Activated B cell treated with CpG ODN at 0.5 μM for 24 hours (primary cell): ENCODE measurements around the gene EEF2KMT. TPM values are rescaled to one million over a fixed set of nuclear protein-coding genes. Genes with fewer than 3 reads are reported as not detected.
"Not testable (repeated sequence)": the region's sequence is repeated elsewhere in the genome, so short reads cannot be mapped to it uniquely, and the experiment has no call there.

Source experiments
- ATAC-seq: fragments of 200-7000 bp; cut with Tn5 transposase; one replicate; pipeline ENCODE4 v1.10.0; 2021; ENCODE audit warnings: low read depth, mild to moderate bottlenecking, moderate library complexity
- CTCF ChIA-PET: fragments of 350-600 bp; sonication (Branson Sonifier 250); formaldehyde crosslinking; loops from one replicate; lab custom pipeline; 2021; ENCODE audit warnings: antibody characterized with exemption; lab: Charles Lee
- POLR2A ChIA-PET: fragments of 350-600 bp; sonication (Branson Sonifier 250); formaldehyde crosslinking; loops from one replicate; lab custom pipeline; 2021; ENCODE audit warnings: antibody characterized with exemption; lab: Charles Lee
- DNase-seq: peaks from one replicate; pipeline ENCODE4 v3.0.0; 2022
- H3K27ac Mint-ChIP-seq: one replicate; pipeline ENCODE4 v1.8.0; 2020; ENCODE audit warnings: mixed read lengths
- H3K27me3 Mint-ChIP-seq: one replicate; pipeline ENCODE4 v1.8.0; 2021; ENCODE audit warnings: mixed read lengths
- H3K36me3 Mint-ChIP-seq: one replicate; pipeline ENCODE4 v1.8.0; 2021; ENCODE audit warnings: low read depth, mixed read lengths
- H3K4me1 Mint-ChIP-seq: one replicate; pipeline ENCODE4 v1.8.0; 2021; ENCODE audit warnings: mixed read lengths
- H3K4me3 Mint-ChIP-seq: one replicate; pipeline ENCODE4 v1.8.0; 2020; ENCODE audit warnings: mild to moderate bottlenecking, mixed read lengths
- H3K9me3 Mint-ChIP-seq: one replicate; pipeline ENCODE4 v1.8.0; 2020; ENCODE audit warnings: mixed read lengths
- CTCF ChIP-seq: fragments of 200-600 bp; IDR thresholded peaks from one replicate; pipeline ENCODE4 v1.8.0; 2022; ENCODE audit warnings: antibody characterized with exemption, mild to moderate bottlenecking
- intact Hi-C: fragments of 100-400 bp; cut with micrococcal nuclease; formaldehyde crosslinking; loops from one replicate; pipeline ENCODE4 v1.15.1; 2024
- total RNA-seq: library from RNA; stranded (reverse); gene quantifications from 2 replicates; pipeline ENCODE4 v1.2.3, GENCODE V29; 2022

Gene EEF2KMT
- total RNA-seq, 1 donor from 2014 or later: 14.9 TPM

DNA sequence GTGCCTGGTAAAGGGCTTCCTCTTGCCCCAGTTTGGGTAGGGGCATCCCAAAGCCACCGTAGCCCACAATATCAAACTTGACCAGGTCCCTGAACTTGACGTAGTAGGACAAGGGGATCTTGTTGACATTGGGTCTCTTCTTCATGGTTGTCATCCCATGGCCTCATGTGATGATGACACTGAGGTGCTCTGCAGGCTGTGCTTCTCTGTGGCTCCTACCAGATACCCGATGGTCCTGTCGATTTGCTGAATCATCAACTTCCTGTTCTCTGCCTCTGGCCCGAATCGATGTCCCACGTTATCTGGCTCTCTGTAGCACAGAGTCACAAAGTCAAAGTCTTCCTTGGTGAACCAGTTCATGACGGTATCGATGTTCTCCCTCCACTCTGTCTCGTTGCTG is 13.3 kb upstream of the EEF2KMT start:
- DNase-seq, H3K27ac Mint-ChIP-seq, intact Hi-C loops, H3K9me3 Mint-ChIP-seq, H3K4me3 Mint-ChIP-seq, H3K4me1 Mint-ChIP-seq, H3K27me3 Mint-ChIP-seq, POLR2A ChIA-PET, CTCF ChIA-PET, H3K36me3 Mint-ChIP-seq, ATAC-seq: not testable (repeated sequence)

DNA sequence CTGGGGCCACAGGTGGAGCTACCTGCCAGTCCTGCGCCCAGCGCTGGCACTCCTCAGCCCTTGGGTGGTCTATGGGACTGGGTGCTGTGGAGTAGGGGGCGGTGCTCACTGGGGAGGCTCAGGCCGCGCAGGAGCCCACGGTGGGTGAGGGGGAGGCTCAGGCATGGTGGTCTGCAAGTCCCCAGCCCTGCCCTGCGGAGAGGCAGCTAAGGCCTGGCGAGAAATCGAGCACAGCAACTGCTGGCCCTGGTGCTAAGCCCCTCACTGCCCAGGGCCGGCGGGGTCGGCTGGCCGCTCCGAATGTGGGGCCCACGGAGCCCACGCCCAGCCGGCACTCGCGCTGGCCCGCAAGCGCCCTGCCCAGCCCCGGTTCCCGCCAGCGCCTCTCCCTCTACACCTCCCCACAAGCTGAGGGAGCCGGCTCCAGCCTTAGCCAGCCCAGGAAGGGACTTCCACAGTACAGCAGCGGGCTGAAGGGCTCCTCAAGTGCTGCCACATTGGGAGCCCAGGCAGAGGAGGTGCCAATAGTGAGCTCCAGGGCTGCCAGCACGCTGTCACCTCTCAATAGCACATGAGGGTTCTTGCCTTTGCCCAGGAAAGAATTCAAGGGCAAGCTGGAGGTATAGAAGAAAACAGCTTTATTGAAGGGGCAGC is 11.0 kb upstream of the EEF2KMT start:
- CTCF ChIA-PET: no interaction called here
- no peak for DNase-seq
- Mint-ChIP-seq H3K9me3 (no peaks in the 10 kb centered on the region), H3K27me3 (peaks cover 3% of the 10 kb centered on the region), H3K27ac (no peak overlapping the region), H3K36me3 (no peaks in the 10 kb centered on the region), H3K4me3 (no peak overlapping the region), H3K4me1 (no peaks in the 10 kb centered on the region)
- TF ChIP-seq CTCF: no peak
- POLR2A ChIA-PET: no interaction called here
- no peak for ATAC-seq
- intact Hi-C loops: no loop called here

DNA sequence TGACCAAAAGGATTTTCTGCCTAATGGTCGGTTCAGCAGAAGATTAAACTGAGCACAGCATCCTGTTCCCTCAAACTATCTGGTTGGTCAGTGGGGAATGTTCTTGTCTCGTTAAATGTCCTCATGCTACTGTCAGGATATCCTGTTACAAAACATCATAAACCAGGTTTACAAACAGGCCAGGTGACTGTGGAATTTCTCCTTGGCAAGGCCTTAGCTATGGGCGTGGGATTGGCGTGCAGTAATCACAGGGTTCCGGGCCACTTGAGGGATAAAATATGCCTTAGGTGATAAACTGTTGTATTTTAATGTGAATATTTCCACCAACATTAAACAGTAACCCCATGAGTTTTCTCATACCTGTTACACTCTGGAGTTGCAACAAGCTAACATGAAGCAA is 7.4 kb upstream of the EEF2KMT start:
- H3K27me3 Mint-ChIP-seq, CTCF ChIA-PET, intact Hi-C loops, POLR2A ChIA-PET, ATAC-seq, H3K4me3 Mint-ChIP-seq, H3K27ac Mint-ChIP-seq, H3K9me3 Mint-ChIP-seq, DNase-seq, H3K4me1 Mint-ChIP-seq, H3K36me3 Mint-ChIP-seq: not testable (repeated sequence)

- ATAC-seq, H3K36me3 Mint-ChIP-seq, POLR2A ChIA-PET, DNase-seq, CTCF ChIA-PET, H3K27me3 Mint-ChIP-seq, H3K27ac Mint-ChIP-seq, intact Hi-C loops, H3K9me3 Mint-ChIP-seq, H3K4me1 Mint-ChIP-seq, H3K4me3 Mint-ChIP-seq: not testable (repeated sequence)
Observed at GRCh38 chr16:5103296-5104032, 5.9 kb upstream of the EEF2KMT start.

DNA sequence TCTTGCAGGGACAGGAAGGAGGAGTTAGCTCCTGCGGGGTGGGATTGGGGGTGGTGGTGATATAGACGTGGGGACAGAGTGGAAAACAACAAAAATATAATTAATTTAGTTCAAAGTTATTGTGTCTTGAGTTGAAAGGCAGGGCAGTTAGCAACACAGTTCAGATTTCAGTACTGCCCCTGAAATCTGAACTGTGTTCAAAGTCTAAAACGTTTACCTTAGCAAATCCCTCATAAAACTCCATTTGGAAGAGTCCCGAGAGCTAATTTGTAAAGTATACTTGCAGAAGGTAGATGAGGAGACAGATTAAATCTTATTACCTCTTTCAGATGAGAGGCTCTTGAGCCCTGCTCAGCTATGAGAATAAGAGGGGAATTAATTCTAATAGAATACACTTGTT is 1.6 kb upstream of the EEF2KMT start:
- ATAC-seq, H3K9me3 Mint-ChIP-seq, DNase-seq, H3K4me1 Mint-ChIP-seq, H3K36me3 Mint-ChIP-seq, H3K27me3 Mint-ChIP-seq, H3K27ac Mint-ChIP-seq, CTCF ChIA-PET: not testable (repeated sequence)
- POLR2A ChIA-PET: interaction anchor here (0.6 to 1.6 kb wide), 3 partner anchors 27 to 65 kb away, joined by 5 to 8 read pairs (median 5); partner anchors contain the start of genes ALG1 and NAGPA
- intact Hi-C loops: loop anchor here (5.0 kb wide), 1 partner anchor 792 kb away; no protein-coding TSS in a partner anchor
- H3K4me3 Mint-ChIP-seq: peak overlapping the region; percentile 93

- POLR2A ChIA-PET: interaction anchor here (0.5 to 1.6 kb wide), 8 partner anchors 27 to 1835 kb away, joined by 3 to 10 read pairs (median 6); partner anchors contain the start of genes ALG1, GLYR1, MGRN1 and NAGPA
- H3K4me1 Mint-ChIP-seq, ATAC-seq, H3K27me3 Mint-ChIP-seq, H3K36me3 Mint-ChIP-seq, H3K9me3 Mint-ChIP-seq, CTCF ChIA-PET: not testable (repeated sequence)
- DNase-seq: peak; percentile 70
- peak overlapping the region; percentile 93 for H3K4me3 Mint-ChIP-seq
- H3K27ac Mint-ChIP-seq: peak overlapping the region; percentile 96
- intact Hi-C loops: loop anchor here (1.0 to 5.0 kb wide), 2 partner anchors 251 to 791 kb away; partner anchors contain the start of genes GLYR1 and UBN1
Observed at GRCh38 chr16:5098221-5099159, 895 bp upstream of the EEF2KMT start.

DNA sequence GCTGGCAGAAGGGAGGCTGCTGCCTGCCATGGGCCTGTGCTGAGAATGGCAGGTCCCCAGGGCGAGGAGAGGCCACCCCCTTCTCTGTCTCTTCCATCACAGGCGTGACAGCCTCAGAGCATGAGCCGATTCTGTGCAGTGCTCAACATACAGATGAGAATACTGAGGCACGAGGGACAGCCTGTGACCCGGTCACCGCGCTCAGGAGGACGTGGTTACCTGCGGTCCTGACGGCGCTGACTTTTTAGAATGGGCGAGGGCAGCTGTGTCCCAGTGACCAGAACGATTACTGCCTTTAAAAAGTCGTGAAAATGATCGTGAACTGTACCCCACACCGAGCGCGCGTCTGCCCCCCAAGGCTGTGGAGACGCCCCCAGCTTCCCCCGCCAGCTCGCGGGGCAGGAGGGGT is 530 bp downstream of the EEF2KMT start:
- Mint-ChIP-seq H3K4me3 (peak overlapping the region; percentile 93), H3K36me3 (peaks cover 12% of the 10 kb centered on the region), H3K4me1 (peaks cover 14% of the 10 kb centered on the region), H3K27ac (peak overlapping the region; percentile 76)
- POLR2A ChIA-PET, ATAC-seq, H3K27me3 Mint-ChIP-seq, DNase-seq, CTCF ChIA-PET, H3K9me3 Mint-ChIP-seq: not testable (repeated sequence)
- intact Hi-C loops: loop anchor here (1.0 to 5.0 kb wide), 4 partner anchors 25 to 790 kb away; partner anchors contain the start of genes NAGPA and NUDT16L1

- Mint-ChIP-seq H3K27ac (peak overlapping the region; percentile 76), H3K4me3 (peak overlapping the region; percentile 93), H3K36me3 (peaks cover 14% of the 10 kb centered on the region), H3K4me1 (peaks cover 15% of the 10 kb centered on the region)
- DNase-seq, H3K27me3 Mint-ChIP-seq, ATAC-seq, POLR2A ChIA-PET, CTCF ChIA-PET, H3K9me3 Mint-ChIP-seq: not testable (repeated sequence)
- intact Hi-C loops: loop anchor here (1.0 to 5.0 kb wide), 4 partner anchors 24 to 789 kb away; partner anchors contain the start of genes NAGPA and NUDT16L1
Observed at GRCh38 chr16:5096437-5097060, 1.0 kb downstream of the EEF2KMT start.

- H3K9me3 Mint-ChIP-seq, H3K4me3 Mint-ChIP-seq, ATAC-seq, H3K27me3 Mint-ChIP-seq, H3K27ac Mint-ChIP-seq, CTCF ChIA-PET, POLR2A ChIA-PET, DNase-seq: not testable (repeated sequence)
- intact Hi-C loops: loop anchor here (5.0 kb wide), 1 partner anchor 788 kb away; no protein-coding TSS in a partner anchor
- H3K4me1 Mint-ChIP-seq: peaks cover 15% of the 10 kb centered on the region
- peaks cover 19% of the 10 kb centered on the region for H3K36me3 Mint-ChIP-seq
Observed at GRCh38 chr16:5095145-5095830, 2.3 kb downstream of the EEF2KMT start.
